ENCODE results near the gene LMO1.

The LMO1 gene

DNA sequence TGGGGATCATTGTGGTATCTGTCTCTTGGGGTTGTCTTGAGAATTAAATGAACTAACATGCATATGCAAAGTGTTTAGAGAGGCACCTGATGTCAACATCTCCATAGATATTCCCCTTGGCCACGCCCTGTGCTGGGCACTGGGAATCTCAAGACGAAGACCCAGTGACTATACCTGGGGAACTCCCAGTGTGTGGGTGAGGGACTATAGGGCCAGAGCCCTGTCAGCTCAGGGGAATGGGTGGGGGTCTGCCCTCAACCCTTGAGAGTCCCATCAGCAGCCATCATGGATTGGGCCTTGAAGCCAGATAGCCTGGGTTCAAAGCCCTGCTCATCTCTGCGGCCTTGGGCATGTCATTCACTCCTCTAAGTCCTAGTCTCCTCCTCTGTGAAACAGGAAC is 21.6 kb upstream of the LMO1 start:
- in situ Hi-C loops (cut with MboI; ENCODE audit: low sequenced_read_pairs, unreplicated experiment), result no loop called here
- DNase-seq (ENCODE audit: low spot score), result no peak
- TF ChIP-seq, protein P1, sequence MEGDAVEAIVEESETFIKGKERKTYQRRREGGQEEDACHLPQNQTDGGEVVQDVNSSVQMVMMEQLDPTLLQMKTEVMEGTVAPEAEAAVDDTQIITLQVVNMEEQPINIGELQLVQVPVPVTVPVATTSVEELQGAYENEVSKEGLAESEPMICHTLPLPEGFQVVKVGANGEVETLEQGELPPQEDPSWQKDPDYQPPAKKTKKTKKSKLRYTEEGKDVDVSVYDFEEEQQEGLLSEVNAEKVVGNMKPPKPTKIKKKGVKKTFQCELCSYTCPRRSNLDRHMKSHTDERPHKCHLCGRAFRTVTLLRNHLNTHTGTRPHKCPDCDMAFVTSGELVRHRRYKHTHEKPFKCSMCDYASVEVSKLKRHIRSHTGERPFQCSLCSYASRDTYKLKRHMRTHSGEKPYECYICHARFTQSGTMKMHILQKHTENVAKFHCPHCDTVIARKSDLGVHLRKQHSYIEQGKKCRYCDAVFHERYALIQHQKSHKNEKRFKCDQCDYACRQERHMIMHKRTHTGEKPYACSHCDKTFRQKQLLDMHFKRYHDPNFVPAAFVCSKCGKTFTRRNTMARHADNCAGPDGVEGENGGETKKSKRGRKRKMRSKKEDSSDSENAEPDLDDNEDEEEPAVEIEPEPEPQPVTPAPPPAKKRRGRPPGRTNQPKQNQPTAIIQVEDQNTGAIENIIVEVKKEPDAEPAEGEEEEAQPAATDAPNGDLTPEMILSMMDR (IDR thresholded peaks at IDR 0.05; ENCODE audit: borderline replicate concordance, control extremely low read depth, extremely low read depth, insufficient read depth, missing control alignments), result no peak

DNA sequence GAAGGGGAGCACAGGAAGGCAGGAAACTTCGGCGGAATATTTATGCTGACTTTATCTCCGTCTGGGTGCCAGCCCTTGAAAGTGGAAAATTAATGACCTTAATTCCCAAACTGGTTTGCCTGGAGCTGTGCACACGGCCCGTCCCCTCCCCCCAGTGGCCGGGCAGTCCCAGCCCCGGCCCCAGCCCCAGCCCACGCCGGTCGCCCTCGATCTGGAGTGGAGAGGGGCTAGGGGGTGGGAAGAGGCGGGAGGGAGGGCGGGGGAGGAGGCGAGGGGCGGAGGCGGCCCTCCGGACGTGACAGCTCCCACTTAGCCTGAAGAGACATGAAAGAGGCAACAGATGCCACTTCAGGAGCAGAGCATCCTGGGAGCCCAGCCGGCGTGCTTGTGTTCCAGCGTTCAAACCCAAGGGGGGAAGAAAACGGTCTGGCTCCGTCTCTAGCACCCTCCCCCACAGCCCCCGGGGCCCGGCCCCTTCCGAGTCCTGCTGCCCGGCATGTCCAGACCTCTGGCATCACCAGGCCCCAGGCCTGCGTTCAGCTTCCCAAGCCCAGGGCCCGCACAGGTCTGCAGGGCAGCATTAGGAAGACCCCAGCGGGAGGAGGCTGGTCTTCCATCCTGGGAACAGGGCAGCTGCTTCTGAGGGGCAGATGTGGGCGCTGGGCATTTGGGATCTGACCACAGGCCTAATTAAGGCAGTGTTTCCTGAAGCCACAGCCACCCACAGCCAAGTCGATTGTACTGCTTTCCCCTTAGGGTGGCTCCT is 20.0 kb upstream of the LMO1 start:
- TF ChIP-seq, protein P1 (IDR thresholded peaks at IDR 0.05; ENCODE audit: borderline replicate concordance, control extremely low read depth, extremely low read depth, insufficient read depth, missing control alignments), result no peak
- DNase-seq (ENCODE audit: low spot score), result no peak
- in situ Hi-C loops (cut with MboI; ENCODE audit: low sequenced_read_pairs, unreplicated experiment), result no loop called here

- TF ChIP-seq, protein P1 (IDR thresholded peaks at IDR 0.05; ENCODE audit: borderline replicate concordance, control extremely low read depth, extremely low read depth, insufficient read depth, missing control alignments), result no peak
- DNase-seq (ENCODE audit: low spot score), result no peak
- in situ Hi-C loops (cut with MboI; ENCODE audit: low sequenced_read_pairs, unreplicated experiment), result no loop called here
Observed at GRCh38 chr11:8283100-8283464, 19.4 kb upstream of the LMO1 start.

DNA sequence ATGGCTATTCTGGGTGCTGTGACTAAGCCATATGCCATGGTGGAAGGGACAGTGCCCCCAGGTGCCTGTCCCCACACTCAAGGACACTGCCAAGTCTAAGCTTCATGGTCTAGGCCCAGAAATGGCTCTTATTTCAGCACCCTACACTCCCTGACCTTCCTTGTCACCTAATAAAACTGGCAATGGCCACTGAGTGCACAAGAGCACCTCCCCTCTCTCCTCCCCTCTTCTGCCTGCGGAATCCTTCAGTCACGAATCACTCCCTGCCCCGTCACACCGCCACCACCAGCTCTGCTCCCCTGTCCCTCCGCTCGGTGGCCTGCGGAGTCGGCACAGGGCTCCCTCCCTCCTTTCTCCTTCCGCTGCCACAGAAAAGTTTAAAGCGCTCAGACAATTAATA is 19.0 kb upstream of the LMO1 start:
- no peak for DNase-seq (ENCODE audit: low spot score)
- in situ Hi-C loops (cut with MboI; ENCODE audit: low sequenced_read_pairs, unreplicated experiment), result no loop called here
- TF ChIP-seq, protein P1 (IDR thresholded peaks at IDR 0.05; ENCODE audit: borderline replicate concordance, control extremely low read depth, extremely low read depth, insufficient read depth, missing control alignments), result no peak

- TF ChIP-seq, protein P1 (IDR thresholded peaks at IDR 0.05; ENCODE audit: borderline replicate concordance, control extremely low read depth, extremely low read depth, insufficient read depth, missing control alignments), result no peak
- no peak for DNase-seq (ENCODE audit: low spot score)
- in situ Hi-C loops (cut with MboI; ENCODE audit: low sequenced_read_pairs, unreplicated experiment), result no loop called here
Observed at GRCh38 chr11:8281266-8281665, 17.6 kb upstream of the LMO1 start.

GRCh38 chr11:8277691-8278090 is 14.0 kb upstream of the LMO1 start:
- in situ Hi-C loops (cut with MboI; ENCODE audit: low sequenced_read_pairs, unreplicated experiment), result no loop called here

More at GRCh38 chr11:8277691-8278090, 14.0 kb upstream of the LMO1 start:
- no peak for DNase-seq (ENCODE audit: low spot score)
- TF ChIP-seq, protein P1 (IDR thresholded peaks at IDR 0.05; ENCODE audit: borderline replicate concordance, control extremely low read depth, extremely low read depth, insufficient read depth, missing control alignments), result no peak
